GM21619 (cell line): ENCODE results near the gene SORBS2.

Source experiments
- ATAC-seq: cut with Tn5 transposase; IDR thresholded peaks from one replicate; pipeline ENCODE4 v1.9.1; 2021; ENCODE audit not compliant: unreplicated experiment

SORBS2 gene

GRCh38 chr4:185648631-185649030 lies 163.4 kb downstream of the SORBS2 start:
- no peak for ATAC-seq

- no peak for ATAC-seq
These were observed 166.6 kb downstream of the SORBS2 start for GRCh38 chr4:185645403-185645802.

GRCh38 chr4:185644408-185644807 lies 167.6 kb downstream of the SORBS2 start:
- ATAC-seq: no peak

- ATAC-seq: no peak
These were observed 169.1 kb downstream of the SORBS2 start for GRCh38 chr4:185642907-185643306.

- no peak for ATAC-seq
These were observed 171.0 kb downstream of the SORBS2 start for GRCh38 chr4:185640811-185641675.

GRCh38 chr4:185638548-185639301 lies 173.3 kb downstream of the SORBS2 start:
- ATAC-seq: no peak

- no peak for ATAC-seq
These were observed 173.9 kb downstream of the SORBS2 start for GRCh38 chr4:185638093-185638492.

GRCh38 chr4:185637163-185637875 lies 174.7 kb downstream of the SORBS2 start:
- ATAC-seq: no peak

- no peak for ATAC-seq
These were observed 177.8 kb downstream of the SORBS2 start for GRCh38 chr4:185634066-185634652.

- no peak for ATAC-seq
These were observed 185.2 kb downstream of the SORBS2 start for GRCh38 chr4:185626798-185627197.

GRCh38 chr4:185625503-185625902 lies 186.5 kb downstream of the SORBS2 start:
- no peak for ATAC-seq

- no peak for ATAC-seq
These were observed 187.8 kb downstream of the SORBS2 start for GRCh38 chr4:185624259-185624589.

GRCh38 chr4:185623444-185624258 lies 188.3 kb downstream of the SORBS2 start:
- ATAC-seq: no peak

- no peak for ATAC-seq
These were observed 203.8 kb downstream of the SORBS2 start for GRCh38 chr4:185608185-185608584.

- ATAC-seq: no peak
These were observed 209.6 kb downstream of the SORBS2 start for GRCh38 chr4:185602397-185602796.

- no peak for ATAC-seq
These were observed 211.1 kb downstream of the SORBS2 start for GRCh38 chr4:185600801-185601434.

GRCh38 chr4:185599553-185600243 lies 212.3 kb downstream of the SORBS2 start:
- no peak for ATAC-seq

GRCh38 chr4:185598846-185599552 lies 213.0 kb downstream of the SORBS2 start:
- no peak for ATAC-seq
